Loucy (cell line): ENCODE results near the gene CENPX.

Experiments
- H2AFZ ChIP-seq: fragments of 200-600 bp; sonication (generic); 2 replicates; pipeline ENCODE4 v1.6.0; 2016; ENCODE audit warnings: antibody characterized with exemption, mild to moderate bottlenecking, low read length, moderate library complexity
- H3F3A ChIP-seq: fragments of 200-600 bp; 2 replicates; pipeline ENCODE4 v1.6.0; 2016; ENCODE audit warnings: antibody characterized with exemption, low read depth, mild to moderate bottlenecking
- H3K27me3 ChIP-seq: fragments of 200-600 bp; sonication (generic); 2 replicates; pipeline ENCODE4 v1.6.1; 2014; ENCODE audit warnings: low read length, mild to moderate bottlenecking; ENCODE audit not compliant: insufficient read depth, poor library complexity, severe bottlenecking
- H3K36me3 ChIP-seq: fragments of 200-600 bp; sonication (generic); 2 replicates; pipeline ENCODE4 v1.6.1; 2016; ENCODE audit warnings: low read length; ENCODE audit not compliant: insufficient read depth
- H3K4me1 ChIP-seq: fragments of 200-600 bp; sonication (generic); 2 replicates; pipeline ENCODE4 v1.5.1; 2014; ENCODE audit warnings: low read length, mild to moderate bottlenecking; ENCODE audit not compliant: insufficient read depth, poor library complexity, severe bottlenecking
- H3K4me2 ChIP-seq: fragments of 200-600 bp; sonication (generic); 2 replicates; pipeline ENCODE4 v1.6.0; 2014; ENCODE audit warnings: antibody characterized with exemption, low read length, low read depth, mild to moderate bottlenecking; ENCODE audit not compliant: poor library complexity, severe bottlenecking
- H3K4me3 ChIP-seq: fragments of 200-600 bp; sonication (generic); 2 replicates; pipeline ENCODE4 v1.5.1; 2014; ENCODE audit warnings: low read length, mild to moderate bottlenecking, mixed read lengths; ENCODE audit not compliant: poor library complexity, severe bottlenecking
- H3K79me2 ChIP-seq: fragments of 200-600 bp; sonication (generic); 2 replicates; pipeline ENCODE4 v1.6.1; 2014; ENCODE audit warnings: low read length; ENCODE audit not compliant: insufficient read depth
- H3K9ac ChIP-seq: fragments of 200-600 bp; sonication (generic); 2 replicates; pipeline ENCODE4 v1.6.0; 2014; ENCODE audit warnings: mild to moderate bottlenecking, low read depth, low read length, moderate library complexity; ENCODE audit not compliant: poor library complexity, severe bottlenecking
- H3K9me2 ChIP-seq: fragments of 200-600 bp; sonication (generic); replicated peaks from 2 replicates; pipeline ENCODE4 v1.6.1; 2016; ENCODE audit warnings: low read depth, low read length, mixed read lengths
- H3K9me3 ChIP-seq: fragments of 200-600 bp; sonication (generic); 2 replicates; pipeline ENCODE4 v1.6.1; 2014; ENCODE audit warnings: mild to moderate bottlenecking, antibody characterized with exemption, low read length, low read depth; ENCODE audit not compliant: insufficient read depth
- H4K20me1 ChIP-seq: fragments of 200-600 bp; sonication (generic); 2 replicates; pipeline ENCODE4 v1.6.0; 2014; ENCODE audit warnings: antibody characterized with exemption, low read length, mild to moderate bottlenecking; ENCODE audit not compliant: insufficient read depth, poor library complexity, severe bottlenecking
- EZH2phosphoT487 ChIP-seq: fragments of 200-600 bp; IDR thresholded peaks from 2 replicates; pipeline ENCODE4 v1.6.1; 2018; ENCODE audit warnings: antibody characterized with exemption, mild to moderate bottlenecking, moderate library complexity, borderline replicate concordance
- TF ChIP-seq, protein P1 (sequence below): fragments of 200-600 bp; sonication (generic); conservative IDR thresholded peaks from 2 replicates; pipeline ENCODE4 v1.5.1; 2014; ENCODE audit warnings: mild to moderate bottlenecking, antibody characterized with exemption, low read length

The CENPX gene

DNA sequence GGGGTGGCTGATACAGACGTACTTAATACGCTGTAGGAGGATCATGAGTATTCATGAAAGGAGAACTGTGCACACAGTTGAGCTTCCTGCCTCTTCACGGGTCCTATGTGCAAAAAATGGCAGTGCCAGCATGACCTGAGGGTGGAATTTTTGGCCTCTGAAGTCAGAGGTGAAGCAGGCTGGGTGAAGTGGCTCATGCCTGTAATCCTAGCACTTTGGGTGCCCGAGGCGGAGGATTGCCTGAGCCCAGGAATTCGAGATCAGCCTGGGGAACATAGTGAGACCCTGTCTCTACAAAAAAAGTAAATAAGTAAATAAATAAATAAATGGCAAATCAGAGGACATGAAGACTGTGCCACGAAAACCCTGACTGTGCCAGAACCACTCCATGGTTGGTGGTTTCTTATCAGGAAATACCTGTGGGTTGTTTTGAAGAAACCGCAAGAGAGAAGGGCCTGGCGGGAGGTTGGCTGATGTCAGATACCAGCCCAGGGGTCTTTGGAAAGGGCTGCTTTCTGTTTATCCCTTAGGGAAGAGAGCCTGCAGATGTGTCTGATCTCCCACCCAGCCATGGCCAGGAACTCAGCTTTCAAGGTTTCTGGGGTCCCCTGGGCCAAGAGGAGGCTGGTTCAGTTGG, 41.9 kb downstream of the CENPX start:
- Histone ChIP-seq H2AFZ (no peak overlapping the region), H3K27me3 (no peaks in the 10 kb centered on the region), H3K9me2 (no peaks in the 10 kb centered on the region), H3K4me2 (peak overlapping the region; percentile 23), H3K9ac (peak overlapping the region; percentile 35), H3K4me1 (peaks cover 45% of the 10 kb centered on the region), H3K36me3 (peaks cover 7% of the 10 kb centered on the region; the same call in 1 of the 2 replicates), H4K20me1 (peaks cover 10% of the 10 kb centered on the region), H3K79me2 (peaks cover 8% of the 10 kb centered on the region; the same call in 1 of the 2 replicates), H3F3A (no peaks in the 10 kb centered on the region), H3K9me3 (no peaks in the 10 kb centered on the region), H3K4me3 (peak overlapping the region; percentile 2)
- TF ChIP-seq, protein P1, sequence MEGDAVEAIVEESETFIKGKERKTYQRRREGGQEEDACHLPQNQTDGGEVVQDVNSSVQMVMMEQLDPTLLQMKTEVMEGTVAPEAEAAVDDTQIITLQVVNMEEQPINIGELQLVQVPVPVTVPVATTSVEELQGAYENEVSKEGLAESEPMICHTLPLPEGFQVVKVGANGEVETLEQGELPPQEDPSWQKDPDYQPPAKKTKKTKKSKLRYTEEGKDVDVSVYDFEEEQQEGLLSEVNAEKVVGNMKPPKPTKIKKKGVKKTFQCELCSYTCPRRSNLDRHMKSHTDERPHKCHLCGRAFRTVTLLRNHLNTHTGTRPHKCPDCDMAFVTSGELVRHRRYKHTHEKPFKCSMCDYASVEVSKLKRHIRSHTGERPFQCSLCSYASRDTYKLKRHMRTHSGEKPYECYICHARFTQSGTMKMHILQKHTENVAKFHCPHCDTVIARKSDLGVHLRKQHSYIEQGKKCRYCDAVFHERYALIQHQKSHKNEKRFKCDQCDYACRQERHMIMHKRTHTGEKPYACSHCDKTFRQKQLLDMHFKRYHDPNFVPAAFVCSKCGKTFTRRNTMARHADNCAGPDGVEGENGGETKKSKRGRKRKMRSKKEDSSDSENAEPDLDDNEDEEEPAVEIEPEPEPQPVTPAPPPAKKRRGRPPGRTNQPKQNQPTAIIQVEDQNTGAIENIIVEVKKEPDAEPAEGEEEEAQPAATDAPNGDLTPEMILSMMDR = no peak
- TF ChIP-seq EZH2phosphoT487 = no peak

DNA sequence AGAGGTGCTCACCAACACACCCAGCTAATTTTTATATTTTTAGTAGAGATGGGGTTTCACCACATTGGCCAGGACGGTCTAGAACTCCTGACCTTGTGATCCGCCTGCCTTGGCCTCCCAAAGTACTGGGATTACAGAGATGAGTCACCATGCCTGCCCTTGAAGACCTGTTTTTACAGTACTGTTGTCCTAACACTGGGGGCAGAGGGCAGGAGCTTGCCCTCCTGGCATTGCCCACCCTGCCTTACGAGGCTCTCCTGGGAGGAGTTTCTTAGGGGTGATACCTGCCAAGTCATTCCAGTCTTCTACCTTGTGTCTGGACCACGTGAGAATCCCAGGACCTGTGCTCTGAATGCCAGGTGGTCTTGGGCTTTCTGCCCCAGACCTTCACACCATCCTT, 42.6 kb downstream of the CENPX start:
- Histone ChIP-seq H3K9ac (no peak overlapping the region), H3F3A (no peaks in the 10 kb centered on the region), H3K36me3 (peaks cover 3% of the 10 kb centered on the region; the same call in 1 of the 2 replicates), H3K4me3 (peak overlapping the region; percentile 2), H3K79me2 (peaks cover 8% of the 10 kb centered on the region; the same call in 1 of the 2 replicates), H3K9me2 (no peaks in the 10 kb centered on the region), H2AFZ (no peak overlapping the region), H3K4me1 (peaks cover 45% of the 10 kb centered on the region), H3K9me3 (no peaks in the 10 kb centered on the region), H3K27me3 (no peaks in the 10 kb centered on the region), H3K4me2 (peak overlapping the region; percentile 23), H4K20me1 (peaks cover 10% of the 10 kb centered on the region)
- TF ChIP-seq, protein P1 = no peak
- no peak for TF ChIP-seq EZH2phosphoT487

DNA sequence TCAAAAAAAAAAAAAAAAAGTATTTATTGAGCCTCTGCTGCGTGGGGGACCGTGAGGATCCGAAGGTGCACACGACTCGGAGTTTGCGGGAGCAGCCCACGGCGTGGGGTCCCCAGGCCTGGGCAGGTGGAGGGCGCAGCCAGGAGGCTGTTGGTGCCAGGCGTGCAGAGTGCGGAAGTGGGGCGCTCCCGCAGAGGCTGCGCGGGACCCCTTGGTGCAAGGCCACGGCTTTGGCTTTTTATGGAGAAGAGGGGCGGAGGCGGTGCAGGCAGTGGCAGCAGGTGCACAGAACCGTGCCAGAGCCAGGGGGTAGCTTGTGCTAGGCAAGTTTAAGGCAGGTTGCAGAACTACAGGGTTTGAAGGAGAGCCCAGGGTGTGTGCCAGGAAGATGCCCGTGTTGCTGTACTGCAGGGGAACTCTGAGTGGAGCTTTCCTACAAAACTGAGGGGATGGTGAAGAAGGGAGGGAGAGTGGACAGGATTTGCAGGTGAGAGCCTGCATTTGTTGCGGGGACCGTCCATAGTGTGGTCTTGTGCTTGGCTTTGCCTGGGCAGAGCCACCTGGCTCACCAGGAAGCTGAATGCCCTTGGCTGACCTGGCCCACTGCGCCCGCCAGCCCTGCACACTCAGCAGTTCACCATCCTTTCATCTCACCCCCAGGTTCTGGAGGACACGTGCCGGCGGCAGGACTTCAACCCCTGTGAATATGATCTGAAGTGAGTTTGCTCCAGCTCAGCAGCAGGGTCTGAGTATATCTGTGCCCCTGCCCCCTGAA, 44.0 kb downstream of the CENPX start:
- H3K9me3 ChIP-seq = no peaks in the 10 kb centered on the region
- peak overlapping the region; percentile 78 for H3K4me2 ChIP-seq
- no peak overlapping the region for H2AFZ ChIP-seq
- H3K9ac ChIP-seq = peak overlapping the region; percentile 84
- H3K9me2 ChIP-seq = no peaks in the 10 kb centered on the region
- H3F3A ChIP-seq = no peaks in the 10 kb centered on the region
- peaks cover 45% of the 10 kb centered on the region for H3K4me1 ChIP-seq
- H3K36me3 ChIP-seq = no peaks in the 10 kb centered on the region
- no peaks in the 10 kb centered on the region for H3K27me3 ChIP-seq
- H4K20me1 ChIP-seq = peaks cover 10% of the 10 kb centered on the region
- H3K4me3 ChIP-seq = peak overlapping the region; percentile 81
- no peak for TF ChIP-seq EZH2phosphoT487
- TF ChIP-seq, protein P1 = no peak
- peaks cover 8% of the 10 kb centered on the region; the same call in 1 of the 2 replicates for H3K79me2 ChIP-seq
